ENCODE measurements around the gene COL1A1. TPM values are rescaled to one million over a fixed set of nuclear protein-coding genes. Genes with fewer than 3 reads are reported as not detected.

The COL1A1 gene
- total and polyA plus RNA-seq, 4 donors = 8.3 to 72.5 (median 35.8) TPM

DNA sequence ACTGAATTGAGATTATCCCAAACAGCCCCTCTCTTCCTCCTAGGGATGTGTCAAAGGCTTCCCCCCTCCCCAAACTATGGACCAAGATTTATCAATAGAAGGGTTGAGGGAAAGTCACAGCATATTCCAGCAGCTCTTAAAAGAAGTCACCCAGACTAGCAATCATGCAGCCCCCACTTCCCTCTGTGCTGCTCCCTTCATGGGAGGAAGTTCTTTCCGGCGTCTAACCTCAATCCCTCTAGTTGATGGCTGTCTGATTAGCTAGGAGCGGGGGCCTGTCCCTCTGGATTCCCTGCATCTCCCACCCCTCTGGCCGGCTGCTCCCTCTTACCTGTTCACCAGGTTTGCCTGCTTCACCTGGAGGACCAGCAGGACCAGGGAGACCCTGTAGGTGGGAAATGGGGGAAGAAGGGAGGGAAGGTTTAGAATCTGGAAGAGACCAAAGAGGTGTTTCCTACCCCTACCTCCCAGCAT lies 9.2 kb downstream of the COL1A1 start:
- WGBS = 86% methylated on average over 4 of the region's 4 CpGs
- TF ChIP-seq NR2F2 (IDR thresholded peaks at IDR 0.05) = no peak
- no peak for TF ChIP-seq RAD21 (IDR thresholded peaks at IDR 0.05)
- no peak for TF ChIP-seq SP1 (IDR thresholded peaks at IDR 0.05)
- TF ChIP-seq TAF1 (conservative IDR thresholded peaks at IDR 0.05) = no peak
- TF ChIP-seq, protein P1, sequence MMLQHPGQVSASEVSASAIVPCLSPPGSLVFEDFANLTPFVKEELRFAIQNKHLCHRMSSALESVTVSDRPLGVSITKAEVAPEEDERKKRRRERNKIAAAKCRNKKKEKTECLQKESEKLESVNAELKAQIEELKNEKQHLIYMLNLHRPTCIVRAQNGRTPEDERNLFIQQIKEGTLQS (IDR thresholded peaks at IDR 0.05) = no peak
- TF ChIP-seq, protein P2, sequence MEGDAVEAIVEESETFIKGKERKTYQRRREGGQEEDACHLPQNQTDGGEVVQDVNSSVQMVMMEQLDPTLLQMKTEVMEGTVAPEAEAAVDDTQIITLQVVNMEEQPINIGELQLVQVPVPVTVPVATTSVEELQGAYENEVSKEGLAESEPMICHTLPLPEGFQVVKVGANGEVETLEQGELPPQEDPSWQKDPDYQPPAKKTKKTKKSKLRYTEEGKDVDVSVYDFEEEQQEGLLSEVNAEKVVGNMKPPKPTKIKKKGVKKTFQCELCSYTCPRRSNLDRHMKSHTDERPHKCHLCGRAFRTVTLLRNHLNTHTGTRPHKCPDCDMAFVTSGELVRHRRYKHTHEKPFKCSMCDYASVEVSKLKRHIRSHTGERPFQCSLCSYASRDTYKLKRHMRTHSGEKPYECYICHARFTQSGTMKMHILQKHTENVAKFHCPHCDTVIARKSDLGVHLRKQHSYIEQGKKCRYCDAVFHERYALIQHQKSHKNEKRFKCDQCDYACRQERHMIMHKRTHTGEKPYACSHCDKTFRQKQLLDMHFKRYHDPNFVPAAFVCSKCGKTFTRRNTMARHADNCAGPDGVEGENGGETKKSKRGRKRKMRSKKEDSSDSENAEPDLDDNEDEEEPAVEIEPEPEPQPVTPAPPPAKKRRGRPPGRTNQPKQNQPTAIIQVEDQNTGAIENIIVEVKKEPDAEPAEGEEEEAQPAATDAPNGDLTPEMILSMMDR (IDR thresholded peaks at IDR 0.05; ENCODE audit: low read depth, low read length, missing input control) = no peak
- no peak for TF ChIP-seq FOXA1 (IDR thresholded peaks at IDR 0.05)
- TF ChIP-seq, protein P3, sequence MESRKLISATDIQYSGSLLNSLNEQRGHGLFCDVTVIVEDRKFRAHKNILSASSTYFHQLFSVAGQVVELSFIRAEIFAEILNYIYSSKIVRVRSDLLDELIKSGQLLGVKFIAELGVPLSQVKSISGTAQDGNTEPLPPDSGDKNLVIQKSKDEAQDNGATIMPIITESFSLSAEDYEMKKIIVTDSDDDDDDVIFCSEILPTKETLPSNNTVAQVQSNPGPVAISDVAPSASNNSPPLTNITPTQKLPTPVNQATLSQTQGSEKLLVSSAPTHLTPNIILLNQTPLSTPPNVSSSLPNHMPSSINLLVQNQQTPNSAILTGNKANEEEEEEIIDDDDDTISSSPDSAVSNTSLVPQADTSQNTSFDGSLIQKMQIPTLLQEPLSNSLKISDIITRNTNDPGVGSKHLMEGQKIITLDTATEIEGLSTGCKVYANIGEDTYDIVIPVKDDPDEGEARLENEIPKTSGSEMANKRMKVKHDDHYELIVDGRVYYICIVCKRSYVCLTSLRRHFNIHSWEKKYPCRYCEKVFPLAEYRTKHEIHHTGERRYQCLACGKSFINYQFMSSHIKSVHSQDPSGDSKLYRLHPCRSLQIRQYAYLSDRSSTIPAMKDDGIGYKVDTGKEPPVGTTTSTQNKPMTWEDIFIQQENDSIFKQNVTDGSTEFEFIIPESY (IDR thresholded peaks at IDR 0.05) = no peak
- TF ChIP-seq, protein P4, sequence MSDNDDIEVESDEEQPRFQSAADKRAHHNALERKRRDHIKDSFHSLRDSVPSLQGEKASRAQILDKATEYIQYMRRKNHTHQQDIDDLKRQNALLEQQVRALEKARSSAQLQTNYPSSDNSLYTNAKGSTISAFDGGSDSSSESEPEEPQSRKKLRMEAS (IDR thresholded peaks at IDR 0.05) = no peak
- TF ChIP-seq HNF4G (IDR thresholded peaks at IDR 0.05) = no peak
- no peak for TF ChIP-seq EGR1 (IDR thresholded peaks at IDR 0.05; ENCODE audit: low read depth in 2 of 2)
- DNase-seq (ENCODE audit: low spot score) = no peak
- Histone ChIP-seq H3K4me1 (ENCODE audit: control insufficient read depth in 4 of 4, insufficient read depth in 4 of 4, low read length in 3 of 4) (no peaks in the 10 kb centered on the region), H3K27ac (ENCODE audit: low read depth in 1 of 2, low read length in 2 of 2) (no peak overlapping the region), H3K9me3 (ENCODE audit: control insufficient read depth in 4 of 4, low read length in 3 of 4) (no peaks in the 10 kb centered on the region), H3K27me3 (ENCODE audit: control insufficient read depth in 4 of 4, insufficient read depth in 4 of 4, low read length in 3 of 4) (no peaks in the 10 kb centered on the region), H3K9ac (ENCODE audit: low read depth in 1 of 2, low read length in 2 of 2) (no peak overlapping the region), H3K36me3 (ENCODE audit: control insufficient read depth in 4 of 4, insufficient read depth in 3 of 4, low read depth in 1 of 4, low read length in 3 of 4) (peaks cover 0 to 2% (median 0%) of the 10 kb centered on the region in 4 donors), H3K4me3 (ENCODE audit: low read depth in 1 of 3, low read length in 3 of 3) (no peak overlapping the region)

DNA sequence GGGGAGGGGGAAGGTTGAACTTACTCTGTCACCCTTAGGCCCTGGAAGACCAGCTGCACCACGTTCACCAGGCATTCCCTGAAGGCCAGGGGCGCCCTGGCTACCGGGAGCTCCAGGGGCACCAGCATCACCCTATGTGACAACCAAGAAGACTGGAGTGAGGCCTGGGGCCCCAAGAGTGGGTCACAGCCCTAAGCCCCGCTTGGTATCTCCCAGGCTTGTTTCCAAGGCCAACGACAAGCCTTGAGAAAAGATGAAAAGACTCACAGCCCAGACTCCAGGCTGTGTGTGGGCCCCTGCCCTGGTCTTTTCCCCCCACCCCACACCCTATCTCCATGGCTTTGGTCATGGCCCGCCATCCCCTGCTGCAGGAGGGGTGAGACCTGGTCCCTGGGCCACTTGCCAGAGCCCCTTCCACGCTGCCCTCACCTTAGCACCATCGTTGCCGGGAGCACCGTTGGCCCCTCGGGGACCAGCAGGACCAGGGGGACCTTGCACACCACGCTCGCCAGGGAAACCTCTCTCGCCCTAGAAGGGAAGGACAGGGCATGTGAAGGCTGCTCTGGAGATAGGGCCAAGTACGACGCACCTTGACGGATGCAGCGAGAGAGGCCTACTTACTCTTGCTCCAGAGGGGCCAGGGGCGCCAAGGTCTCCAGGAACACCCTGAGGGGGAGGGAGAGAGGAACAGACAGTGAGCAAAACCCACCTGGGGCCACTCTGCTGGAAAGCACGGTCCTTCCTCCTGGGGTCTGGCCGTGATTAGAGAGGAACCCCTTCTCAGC lies 9.9 kb downstream of the COL1A1 start:
- no peak overlapping the region for H3K4me3 ChIP-seq (ENCODE audit: low read depth in 1 of 3, low read length in 3 of 3)
- DNase-seq (ENCODE audit: low spot score) = no peak
- H3K27ac ChIP-seq (ENCODE audit: low read depth in 1 of 2, low read length in 2 of 2) = no peak overlapping the region

More for the DNA sequence above, 9.9 kb downstream of the COL1A1 start:
- Histone ChIP-seq H3K4me1 (ENCODE audit: control insufficient read depth in 4 of 4, insufficient read depth in 4 of 4, low read length in 3 of 4) (no peaks in the 10 kb centered on the region), H3K9me3 (ENCODE audit: control insufficient read depth in 4 of 4, low read length in 3 of 4) (no peaks in the 10 kb centered on the region), H3K9ac (ENCODE audit: low read depth in 1 of 2, low read length in 2 of 2) (no peak overlapping the region), H3K36me3 (ENCODE audit: control insufficient read depth in 4 of 4, insufficient read depth in 3 of 4, low read depth in 1 of 4, low read length in 3 of 4) (peaks cover 0 to 2% (median 0%) of the 10 kb centered on the region in 4 donors), H3K27me3 (ENCODE audit: control insufficient read depth in 4 of 4, insufficient read depth in 4 of 4, low read length in 3 of 4) (no peaks in the 10 kb centered on the region)
- WGBS = 79% methylated on average over 21 of the region's 21 CpGs
- no peak for TF ChIP-seq SP1 (IDR thresholded peaks at IDR 0.05)
- TF ChIP-seq YY1 (IDR thresholded peaks at IDR 0.05) = no peak
- no peak for TF ChIP-seq NR2F2 (IDR thresholded peaks at IDR 0.05)

Measured in liver (tissue), 9 donors.